Prostate gland (tissue), 2 donors: ENCODE measurements around the gene PPP2R2B.

Experiments used
- POLR2AphosphoS5 ChIP-seq: sonication (generic); formaldehyde crosslinking; IDR thresholded peaks from one replicate; pipeline ENCODE4 v1.6.1; 2017; ENCODE audit warnings: antibody characterized with exemption
- TF ChIP-seq, protein P1 (sequence below), 4 experiments: fragments of 200-600 bp in 2 of 4; fragments of 450-650 bp in 2 of 4; sonication (generic) in 2 of 4; IDR thresholded peaks; 1 replicate in 3 of 4; 2 replicates in 1 of 4; pipeline ENCODE4 v1.5.1; 2016 to 2019; ENCODE audit warnings: antibody characterized with exemption in 4 of 4, mild to moderate bottlenecking in 2 of 4, moderate library complexity in 2 of 4

DNA sequence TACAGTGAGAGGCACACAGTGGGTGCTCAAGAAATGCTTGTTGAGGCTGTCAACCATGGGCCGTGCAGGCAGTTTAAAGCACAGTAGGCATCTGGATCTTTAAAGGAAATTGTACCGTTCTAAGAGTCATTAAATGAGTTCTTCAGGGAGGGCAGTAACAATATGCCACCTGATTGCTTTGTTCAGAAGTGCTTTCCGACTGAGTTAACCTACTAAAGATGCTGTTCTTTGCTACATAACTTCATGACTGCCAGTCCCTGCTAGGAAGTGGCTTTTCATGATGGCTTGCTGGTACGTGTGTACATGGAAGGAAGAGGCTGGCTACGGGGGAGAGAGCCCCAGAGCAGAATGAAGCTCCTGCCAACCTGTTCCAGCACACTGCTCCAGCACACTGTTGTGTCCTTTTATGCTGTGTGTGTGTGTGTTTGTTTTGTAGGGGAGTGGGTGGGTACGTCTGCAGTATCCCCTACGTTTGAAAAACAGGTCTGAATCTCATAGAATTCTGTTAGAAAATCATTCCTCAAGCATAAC is 41.9 kb upstream of the PPP2R2B start:
- TF ChIP-seq, protein P1, sequence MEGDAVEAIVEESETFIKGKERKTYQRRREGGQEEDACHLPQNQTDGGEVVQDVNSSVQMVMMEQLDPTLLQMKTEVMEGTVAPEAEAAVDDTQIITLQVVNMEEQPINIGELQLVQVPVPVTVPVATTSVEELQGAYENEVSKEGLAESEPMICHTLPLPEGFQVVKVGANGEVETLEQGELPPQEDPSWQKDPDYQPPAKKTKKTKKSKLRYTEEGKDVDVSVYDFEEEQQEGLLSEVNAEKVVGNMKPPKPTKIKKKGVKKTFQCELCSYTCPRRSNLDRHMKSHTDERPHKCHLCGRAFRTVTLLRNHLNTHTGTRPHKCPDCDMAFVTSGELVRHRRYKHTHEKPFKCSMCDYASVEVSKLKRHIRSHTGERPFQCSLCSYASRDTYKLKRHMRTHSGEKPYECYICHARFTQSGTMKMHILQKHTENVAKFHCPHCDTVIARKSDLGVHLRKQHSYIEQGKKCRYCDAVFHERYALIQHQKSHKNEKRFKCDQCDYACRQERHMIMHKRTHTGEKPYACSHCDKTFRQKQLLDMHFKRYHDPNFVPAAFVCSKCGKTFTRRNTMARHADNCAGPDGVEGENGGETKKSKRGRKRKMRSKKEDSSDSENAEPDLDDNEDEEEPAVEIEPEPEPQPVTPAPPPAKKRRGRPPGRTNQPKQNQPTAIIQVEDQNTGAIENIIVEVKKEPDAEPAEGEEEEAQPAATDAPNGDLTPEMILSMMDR (IDR thresholded peaks at IDR 0.05) = no peak
- TF ChIP-seq POLR2AphosphoS5 = no peak
